ENCODE data around the gene CSH2.
"Not testable (repeated sequence)": the region's sequence is repeated elsewhere in the genome, so short reads cannot be mapped to it uniquely, and the experiment has no call there.

Gene CSH2

DNA sequence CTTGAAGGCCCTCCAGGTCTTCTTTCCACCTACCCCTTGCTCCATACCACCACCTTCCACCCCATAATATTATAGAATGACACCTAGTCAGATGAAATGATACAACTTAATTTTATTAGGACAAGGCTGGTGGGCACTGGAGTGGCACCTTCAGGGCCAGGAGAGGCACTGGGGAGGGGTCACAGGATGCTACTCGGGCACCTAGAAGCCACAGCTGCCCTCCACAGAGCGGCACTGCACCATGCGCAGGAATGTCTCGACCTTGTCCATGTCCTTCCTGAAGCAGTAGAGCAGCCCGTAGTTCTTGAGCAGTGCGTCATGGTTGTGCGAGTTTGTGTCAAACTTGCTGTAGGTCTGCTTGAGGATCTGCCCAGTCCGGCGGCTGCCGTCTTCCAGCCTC lies 21.3 kb upstream of the CSH2 start:
- FAIRE-seq = not testable (repeated sequence)

DNA sequence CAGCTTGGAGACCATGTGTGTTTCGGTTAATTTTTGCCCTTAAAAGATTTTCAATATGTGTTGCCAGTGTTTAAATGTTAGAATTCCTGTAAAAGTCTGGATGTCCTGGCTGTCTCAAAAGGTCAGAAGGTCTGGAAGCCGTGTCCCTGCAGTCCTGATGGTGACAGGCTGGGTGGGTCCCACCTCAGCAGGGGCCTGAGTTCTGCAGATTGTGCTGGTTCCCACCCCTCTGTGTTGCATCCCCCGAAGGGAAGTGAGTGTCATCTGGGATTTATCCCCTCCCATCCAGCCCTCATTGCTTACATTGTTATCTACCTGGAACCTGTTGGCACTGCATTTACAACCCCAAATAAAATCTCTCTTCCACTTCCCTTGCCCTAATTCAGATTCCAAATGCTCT lies 20.5 kb upstream of the CSH2 start:
- not testable (repeated sequence) for FAIRE-seq

DNA sequence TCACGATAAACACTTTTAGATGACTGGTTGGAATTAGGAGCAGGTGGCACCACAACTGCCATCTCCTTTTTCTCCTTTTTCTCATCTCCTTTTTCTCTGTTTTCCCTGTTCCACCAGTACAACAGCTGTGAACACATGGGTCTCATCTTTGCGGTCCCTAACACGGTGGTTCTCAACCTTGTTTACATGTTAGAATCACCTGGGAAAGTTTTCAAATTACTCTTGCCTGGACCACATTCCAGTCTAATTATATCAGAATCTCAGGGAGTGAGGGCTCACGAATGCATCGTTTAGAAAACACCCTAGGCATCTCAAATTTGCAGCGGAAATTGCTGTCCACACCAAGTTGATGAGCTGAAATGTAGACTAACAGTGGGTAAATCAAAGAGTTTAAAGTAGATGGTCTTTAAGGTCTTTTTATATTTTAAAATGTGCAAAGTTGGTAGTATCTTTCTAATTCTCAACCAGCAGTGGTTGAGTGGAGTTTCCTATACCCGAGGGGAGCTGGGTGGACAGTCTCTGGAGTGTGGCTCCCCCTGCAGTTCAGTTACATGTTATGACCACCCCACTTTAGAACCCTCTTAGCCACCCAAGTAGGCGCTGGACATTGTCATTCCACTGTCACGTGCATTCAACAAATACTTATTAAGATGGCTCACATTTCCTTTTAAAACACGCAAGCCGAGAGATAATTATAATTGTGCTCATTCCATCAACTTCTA lies 19.0 kb upstream of the CSH2 start:
- FAIRE-seq = not testable (repeated sequence)

DNA sequence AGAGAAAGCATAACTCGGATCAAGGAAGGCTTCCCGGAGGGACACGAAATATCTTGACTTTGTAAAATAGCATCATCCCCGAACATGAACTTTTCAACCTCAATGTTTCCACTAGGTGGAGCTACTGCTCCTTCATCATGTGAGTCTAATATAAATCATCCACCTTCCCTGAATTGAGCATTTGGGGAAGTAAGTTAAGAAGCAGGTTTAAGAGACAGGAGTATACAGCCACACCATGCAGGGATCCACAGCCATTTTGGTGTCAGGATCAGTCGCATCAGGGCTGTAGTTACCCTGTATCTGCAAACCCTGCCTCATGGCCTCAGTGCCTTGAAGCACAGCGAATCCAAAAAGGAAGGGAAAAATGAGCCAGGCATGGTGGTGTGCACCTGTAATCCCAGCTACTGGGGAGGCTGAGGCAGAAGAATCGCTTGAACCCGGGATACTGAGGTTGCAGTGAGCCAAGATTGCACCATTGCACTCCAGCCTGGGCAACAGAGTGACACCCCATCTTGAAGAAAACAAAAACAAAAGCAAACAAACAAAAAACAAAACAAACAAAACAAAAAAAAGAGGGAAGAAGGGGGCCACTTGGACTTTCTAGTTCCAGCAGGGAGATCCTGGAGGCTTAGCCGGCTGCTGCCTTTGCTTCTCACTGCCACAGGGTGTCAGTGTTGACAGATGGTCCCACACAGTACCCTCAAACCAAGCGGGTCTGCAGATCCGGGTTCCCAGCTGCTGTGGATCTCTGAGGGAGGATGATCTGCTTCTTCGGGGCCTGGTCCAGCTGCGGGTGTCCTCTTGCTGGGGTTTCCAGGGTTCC lies 15.8 kb upstream of the CSH2 start:
- FAIRE-seq = peak; percentile 72

DNA sequence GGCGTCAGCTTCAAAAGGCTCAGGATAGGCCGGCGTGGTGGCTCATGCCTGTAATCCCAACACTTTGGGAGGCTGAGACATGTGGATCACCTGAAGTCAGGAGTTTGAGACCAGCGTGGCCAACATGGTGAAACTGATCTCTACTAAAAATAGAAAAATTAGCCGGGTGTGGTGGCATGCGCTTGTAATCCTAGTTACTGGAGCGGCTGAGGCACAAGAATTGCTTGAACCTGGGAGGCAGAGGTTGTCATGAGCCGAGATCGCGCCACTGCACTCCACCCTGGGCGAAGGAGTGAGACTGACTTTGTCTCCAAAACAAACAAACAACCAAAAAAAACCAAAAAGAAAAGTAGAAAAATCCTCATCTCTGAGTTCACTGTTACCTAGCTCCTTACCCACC lies 11.6 kb upstream of the CSH2 start:
- not testable (repeated sequence) for FAIRE-seq

DNA sequence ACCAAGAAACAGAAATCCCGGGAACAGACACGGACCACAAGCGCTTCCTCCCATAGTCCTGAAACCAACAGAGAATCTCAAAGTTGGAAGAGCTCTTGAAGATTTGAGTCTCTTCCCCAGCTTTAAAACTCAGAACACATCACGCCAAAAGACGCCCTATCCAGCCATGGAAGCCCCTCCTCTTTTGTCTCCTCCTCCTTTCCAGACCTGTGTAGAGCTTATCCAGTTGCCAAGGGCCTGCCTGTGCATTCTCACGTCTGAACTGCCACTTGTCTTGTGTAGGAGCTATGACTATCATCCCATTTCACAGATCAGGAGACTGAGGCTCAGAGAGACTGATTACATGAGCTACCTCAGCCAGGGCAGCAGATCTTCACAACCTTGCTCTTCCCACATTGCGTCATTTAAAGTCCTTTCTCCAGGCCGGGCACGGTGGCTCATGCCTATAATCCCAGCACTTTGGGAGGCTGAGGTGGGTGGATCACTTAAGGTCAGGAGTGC lies 9.2 kb upstream of the CSH2 start:
- FAIRE-seq = not testable (repeated sequence)

DNA sequence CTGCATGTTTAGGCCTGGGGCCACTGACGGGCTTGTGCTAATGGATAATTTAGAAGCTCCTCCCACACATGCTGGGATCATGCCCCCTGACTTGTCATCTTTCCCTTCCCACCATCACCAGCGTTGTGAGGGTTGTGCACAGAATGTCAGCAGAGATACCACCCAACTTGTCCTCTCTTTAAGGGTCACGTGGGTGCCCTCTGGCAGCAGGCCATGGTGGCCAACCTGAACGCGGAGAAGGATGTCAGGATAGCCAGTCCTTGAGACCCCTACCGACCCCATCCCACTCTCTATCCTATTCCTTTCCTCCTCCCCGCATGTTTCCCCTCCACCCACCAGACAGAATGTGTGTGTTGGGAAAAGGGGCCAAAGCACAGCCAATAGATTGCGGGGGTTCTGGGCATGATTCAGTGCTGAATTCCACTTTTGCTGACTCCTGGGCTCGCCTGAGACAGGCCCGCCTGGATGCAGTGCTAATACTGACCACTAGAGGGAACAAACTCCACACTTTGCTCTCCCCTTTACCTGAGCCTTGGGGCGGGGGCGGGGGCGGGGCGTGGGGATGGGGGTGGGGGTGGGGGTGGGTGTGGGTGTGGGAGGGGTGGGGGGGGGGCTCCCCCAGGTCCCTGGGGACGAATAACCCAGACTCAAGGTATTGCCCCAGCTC lies 8.6 kb upstream of the CSH2 start, which contains the start of gene GH2:
Gene GH2 (minus strand): TSS at position 10 of the 667 bp plus-strand sequence. CDS start 143 bp downstream, outside the sequence.
- no peak for FAIRE-seq

DNA sequence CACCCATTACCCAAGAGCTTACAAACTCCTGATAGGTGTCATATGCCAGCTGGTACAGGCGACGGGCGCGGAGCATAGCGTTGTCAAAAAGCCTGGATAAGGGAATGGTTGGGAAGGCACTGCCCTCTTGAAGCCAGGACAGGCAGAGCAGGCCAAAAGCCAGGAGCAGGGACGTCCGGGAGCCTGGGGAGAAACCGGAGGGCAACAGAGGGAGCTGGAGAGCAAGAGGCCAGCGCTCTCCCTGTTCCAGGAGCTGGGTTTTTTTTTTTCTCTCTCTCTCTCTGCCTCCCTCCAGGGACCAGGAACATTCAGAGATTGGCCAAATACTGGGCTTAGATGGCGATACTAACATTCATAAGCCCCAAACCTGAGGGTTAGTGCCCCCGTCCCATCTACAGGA lies 7.9 kb upstream of the CSH2 start:
- FAIRE-seq = not testable (repeated sequence)

DNA sequence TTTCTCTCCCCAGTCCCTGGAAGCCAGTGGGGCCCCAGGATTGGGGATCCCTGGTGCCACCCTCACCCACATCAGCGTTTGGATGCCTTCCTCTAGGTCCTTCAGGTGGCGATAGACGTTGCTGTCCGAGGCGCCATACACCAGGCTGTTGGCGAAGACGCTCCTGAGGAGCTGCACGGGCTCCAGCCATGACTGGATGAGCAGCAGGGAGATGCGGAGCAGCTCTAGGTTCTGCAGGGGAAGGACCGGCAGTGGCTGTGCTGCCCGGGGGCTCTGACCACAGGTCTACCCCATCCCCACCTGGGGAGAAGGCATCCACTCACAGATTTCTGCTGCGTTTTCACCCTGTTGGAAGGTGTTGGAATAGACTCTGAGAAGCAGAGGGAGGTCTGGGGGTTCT lies 7.2 kb upstream of the CSH2 start:
- FAIRE-seq = no peak

DNA sequence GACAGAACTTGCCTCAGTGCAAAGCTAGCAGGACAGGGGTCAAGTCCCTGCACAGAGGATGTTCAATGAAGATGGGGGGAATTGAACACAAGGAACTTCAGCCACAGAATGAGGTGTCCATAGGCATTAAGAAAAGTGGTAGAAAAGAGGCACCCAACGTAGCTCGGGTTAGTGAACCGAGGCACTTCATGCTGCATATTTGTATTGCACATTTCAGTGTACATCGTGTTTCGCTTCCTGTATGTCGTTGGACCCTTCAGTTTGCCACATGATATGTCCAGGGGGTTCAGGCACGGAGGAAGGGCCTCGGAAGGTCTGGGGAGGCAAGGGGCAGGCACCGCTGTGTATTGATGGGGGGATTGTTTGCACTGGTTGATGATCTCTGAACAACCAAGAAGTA lies 4.9 kb upstream of the CSH2 start:
- not testable (repeated sequence) for FAIRE-seq

DNA sequence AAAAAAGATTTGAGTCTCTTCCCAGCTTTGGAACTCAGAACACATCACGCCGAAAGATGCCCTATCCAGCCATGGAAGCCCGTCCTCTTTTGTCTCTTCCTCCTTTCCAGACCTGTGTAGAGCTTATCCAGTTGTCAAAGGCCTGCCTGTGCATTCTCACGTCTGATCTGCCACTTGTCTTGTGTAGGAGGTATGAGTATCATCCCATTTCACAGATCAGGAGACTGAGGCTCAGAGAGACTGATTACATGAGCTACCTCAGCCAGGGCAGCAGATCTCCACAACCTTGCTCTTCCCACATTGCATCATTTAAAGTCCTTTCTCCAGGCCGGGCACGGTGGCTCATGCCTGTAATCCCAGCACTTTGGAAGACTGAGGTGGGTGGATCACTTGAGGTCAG lies 1.2 kb upstream of the CSH2 start:
- not testable (repeated sequence) for FAIRE-seq

DNA sequence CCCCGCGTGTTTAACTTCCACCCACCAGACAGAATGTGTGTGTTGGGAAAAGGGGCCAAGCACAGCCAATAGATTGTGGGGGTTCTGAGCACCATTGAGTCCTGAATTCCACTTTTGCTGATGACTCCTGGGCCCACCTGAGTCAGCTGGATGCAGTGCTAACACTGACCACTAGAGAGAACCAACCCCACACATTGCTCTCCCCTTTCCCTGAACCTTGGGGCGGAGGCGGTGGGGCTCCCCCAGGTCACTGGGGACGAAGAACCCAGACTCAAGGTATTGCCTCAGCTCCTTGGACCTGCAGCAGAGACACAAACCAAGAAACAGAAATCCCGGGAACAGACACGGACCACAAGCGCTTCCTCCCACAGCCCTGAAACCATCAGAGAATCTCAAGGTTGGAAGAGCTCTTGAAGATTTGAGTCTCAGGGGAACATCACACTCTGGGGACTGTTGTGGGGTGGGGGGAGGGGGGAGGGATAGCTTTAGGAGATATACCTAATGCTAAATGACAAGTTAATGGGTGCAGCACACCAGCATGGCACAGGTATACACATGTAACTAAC lies 667 bp upstream of the CSH2 start:
- FAIRE-seq = not testable (repeated sequence)

DNA sequence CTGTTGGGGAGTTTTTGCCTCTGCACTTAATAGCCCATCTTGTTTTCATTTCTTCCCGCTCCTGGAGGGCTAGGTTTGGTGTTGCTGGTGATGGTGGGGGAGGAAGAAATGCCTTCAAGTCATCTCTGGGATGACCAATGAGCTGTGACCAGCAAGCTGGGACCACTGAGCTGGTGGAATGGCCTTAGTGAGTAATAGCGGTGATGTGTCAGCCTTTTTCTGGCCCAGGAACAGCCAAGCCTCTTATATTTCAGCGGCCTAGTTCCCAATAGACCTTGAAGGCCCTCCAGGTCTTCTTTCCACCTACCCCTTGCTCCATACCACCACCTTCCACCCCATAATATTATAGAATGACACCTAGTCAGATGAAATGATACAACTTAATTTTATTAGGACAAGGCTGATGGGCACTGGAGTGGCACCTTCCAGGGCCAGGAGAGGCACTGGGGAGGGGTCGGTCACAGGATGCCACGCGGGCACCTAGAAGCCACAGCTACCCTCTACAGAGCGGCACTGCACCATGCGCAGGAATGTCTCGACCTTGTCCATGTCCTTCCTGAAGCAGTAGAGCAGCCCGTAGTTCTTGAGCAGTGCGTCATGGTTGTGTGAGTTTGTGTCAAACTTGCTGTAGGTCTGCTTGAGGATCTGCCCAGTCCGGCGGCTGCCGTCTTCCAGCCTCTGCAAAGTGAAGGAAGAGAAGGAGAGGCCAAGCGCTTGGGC lies 1.7 kb downstream of the CSH2 start:
- FAIRE-seq = not testable (repeated sequence)

DNA sequence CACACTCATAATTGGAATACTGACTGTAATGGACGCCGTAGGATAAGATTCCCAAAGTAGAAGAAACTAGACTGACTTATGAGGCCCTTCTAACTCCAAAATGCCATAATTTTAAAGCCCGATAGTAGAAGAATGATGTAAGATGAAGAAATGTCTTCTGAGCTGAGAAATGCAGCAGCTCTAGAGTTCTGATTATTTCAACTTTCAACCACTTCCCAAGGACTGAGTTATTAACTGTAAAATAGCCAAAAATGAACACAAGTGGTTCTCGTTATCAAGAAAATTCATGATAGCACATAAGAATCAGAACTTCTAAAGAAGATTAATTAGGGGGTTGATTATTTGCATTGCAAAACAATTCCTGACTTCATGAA lies 3.2 kb downstream of the CSH2 start:
- FAIRE-seq = not testable (repeated sequence)

DNA sequence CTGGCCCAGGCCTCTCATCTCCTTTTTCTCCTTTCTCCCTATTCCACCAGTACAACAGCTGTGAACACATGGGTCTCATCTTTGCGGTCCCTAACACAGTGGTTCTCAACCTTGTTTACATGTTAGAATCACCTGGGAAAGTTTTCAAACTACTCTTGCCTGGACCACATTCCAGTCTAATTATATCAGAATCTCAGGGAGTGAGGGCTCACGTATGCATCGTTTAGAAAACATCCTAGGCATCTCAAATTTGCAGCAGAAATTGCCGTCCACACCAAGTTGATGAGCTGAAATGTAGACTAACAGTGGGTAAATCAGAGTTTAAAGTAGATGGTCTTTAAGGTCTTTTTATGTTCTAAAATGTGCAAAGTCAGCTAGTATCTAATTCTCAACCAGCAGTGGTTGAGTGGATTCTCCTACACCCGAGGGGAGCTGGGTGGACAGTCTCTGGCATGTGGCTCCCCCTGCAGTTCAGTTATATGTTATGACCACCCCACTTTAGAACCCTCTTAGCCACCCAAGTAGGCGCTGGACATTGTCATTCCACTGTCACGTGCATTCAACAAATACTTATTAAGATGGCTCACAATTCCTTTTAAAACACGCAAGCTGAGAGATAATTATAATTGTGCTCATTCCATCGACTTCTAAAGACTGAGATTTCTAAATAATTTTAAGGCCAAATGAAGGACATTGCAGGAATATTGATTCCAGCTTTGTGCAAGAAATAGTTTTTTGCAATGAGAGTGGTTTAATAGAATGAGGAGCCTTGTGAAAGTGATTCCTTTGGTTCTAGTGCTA lies 3.8 kb downstream of the CSH2 start:
- FAIRE-seq = not testable (repeated sequence)

DNA sequence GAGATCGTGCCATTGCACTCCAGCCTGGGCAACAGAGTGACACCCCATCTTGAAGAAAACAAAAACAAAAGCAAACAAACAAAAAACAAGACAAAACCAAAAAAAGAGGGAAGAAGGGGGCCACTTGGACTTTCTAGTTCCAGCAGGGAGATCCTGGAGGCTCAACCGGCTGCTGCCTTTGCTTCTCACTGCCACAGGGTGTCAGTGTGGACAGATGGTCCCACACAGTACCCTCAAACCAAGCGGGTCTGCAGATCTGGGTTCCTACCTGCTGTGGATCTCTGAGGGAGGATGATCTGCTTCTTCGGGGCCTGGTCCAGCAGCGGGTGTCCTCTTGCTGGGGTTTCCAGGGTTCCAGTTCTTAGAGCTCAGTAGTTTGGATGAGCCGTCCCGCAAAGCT lies 6.9 kb downstream of the CSH2 start:
- FAIRE-seq = not testable (repeated sequence)

DNA sequence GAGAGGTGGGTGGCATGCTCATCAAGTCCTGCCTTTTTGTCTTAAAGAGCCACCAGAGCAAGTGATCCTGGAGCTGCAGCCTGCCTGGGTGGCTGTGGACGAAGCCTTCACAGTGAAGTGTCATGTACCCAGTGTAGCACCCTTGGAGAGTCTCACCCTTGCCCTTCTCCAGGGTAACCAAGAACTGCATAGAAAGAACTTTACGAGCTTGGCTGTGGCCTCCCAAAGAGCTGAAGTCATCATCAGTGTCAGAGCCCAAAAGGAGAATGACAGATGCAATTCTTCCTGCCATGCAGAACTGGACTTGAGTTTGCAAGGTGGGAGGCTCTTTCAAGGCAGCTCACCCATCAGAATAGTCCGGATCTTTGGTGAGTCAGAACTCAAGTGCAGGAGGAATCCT lies 14.2 kb downstream of the CSH2 start:
- no peak for FAIRE-seq

DNA sequence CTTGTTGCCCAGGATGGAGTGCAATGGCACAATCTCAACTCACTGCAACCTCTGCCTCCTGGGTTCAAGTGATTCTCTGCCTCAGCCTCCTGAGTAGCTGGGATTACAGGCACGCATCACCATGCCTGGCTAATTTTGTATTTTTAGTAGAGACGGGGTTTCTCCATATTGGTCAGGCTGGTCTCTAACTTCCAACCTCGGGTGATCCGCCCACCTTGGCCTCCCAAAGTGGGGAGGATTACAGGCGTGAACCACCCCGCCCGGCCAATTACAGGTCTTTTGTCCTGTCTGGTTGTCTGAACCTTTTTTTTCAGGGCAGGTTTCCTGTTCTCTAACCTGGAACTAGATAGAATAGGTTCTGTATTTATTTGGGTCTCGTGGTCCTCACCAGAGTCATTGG lies 17.1 kb downstream of the CSH2 start:
- FAIRE-seq = not testable (repeated sequence)

DNA sequence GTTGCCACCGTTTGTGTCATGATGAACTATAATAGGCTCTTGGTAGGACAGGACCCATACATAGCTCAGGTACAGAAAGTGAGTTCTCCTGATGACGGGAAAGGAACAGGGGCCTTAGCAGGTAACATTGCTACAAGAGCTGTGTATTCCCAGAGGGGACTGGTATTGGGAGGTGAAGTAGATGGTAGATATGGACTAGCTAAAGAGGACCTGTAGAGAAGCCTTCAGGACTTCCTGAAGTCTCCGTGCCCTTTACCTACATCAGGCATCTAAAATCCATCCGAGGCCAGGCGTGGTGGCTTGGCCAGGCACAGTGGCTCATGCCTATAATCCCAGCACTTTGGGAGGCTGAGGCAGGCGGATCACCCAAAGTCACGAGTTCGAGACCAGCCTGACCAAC lies 18.3 kb downstream of the CSH2 start:
- no peak for FAIRE-seq

DNA sequence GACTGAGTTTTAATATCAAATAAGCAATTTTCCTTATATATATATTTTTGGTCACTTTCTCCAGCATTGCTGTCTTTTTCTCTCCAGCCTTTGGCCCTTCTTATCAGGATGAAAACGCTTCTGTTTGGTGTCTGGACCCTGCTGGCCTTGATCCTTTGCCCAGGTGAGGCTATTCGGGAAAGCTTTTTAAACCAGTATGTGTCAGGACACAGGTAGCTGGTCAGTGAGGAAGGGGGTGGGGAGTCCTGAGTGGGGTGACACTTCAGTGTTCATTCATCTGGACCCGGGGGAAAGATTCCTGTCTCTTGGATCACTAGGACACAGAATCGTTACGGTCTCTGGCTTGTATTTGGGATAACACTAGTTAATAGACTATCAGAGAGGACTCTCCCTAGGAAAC lies 18.8 kb downstream of the CSH2 start:
- no peak for FAIRE-seq

DNA sequence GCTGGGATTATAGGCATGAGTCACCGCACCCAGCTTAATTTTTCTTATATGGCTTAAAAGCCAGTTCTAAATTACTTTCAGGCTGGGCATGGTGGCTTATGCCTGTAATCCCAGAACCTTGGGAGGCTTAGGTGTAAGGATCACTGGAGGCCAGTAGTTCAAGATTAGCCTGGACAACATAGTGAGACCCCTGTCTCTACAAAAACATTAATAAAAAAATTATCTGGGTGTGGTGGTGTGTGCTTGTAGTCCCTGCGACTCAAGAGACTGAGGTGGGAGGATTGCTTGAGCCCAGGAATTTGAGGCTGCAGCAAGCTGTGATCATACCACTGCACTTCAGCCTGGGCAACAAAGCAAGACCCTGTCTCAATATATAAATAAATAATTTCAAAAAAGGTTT lies 20.2 kb downstream of the CSH2 start:
- no peak for FAIRE-seq

DNA sequence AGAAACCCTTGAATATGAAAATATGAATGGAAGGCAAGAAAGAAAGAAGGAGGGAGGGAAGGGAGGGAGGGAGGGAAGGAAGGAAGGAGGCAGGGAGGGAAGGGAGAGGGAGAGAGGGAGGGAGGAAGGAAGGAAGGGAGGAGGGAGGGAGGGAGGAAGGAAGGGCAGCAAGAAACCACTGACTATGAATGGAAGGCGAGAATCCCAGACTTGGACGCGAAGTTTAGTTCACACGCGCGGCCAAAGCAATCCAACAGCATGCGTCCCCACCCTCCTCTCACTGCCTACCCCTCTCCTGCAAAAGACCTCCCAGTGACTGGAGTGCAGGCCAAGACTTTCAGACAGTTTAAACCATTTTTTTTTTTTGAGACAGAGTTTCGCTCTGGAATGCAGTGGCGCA lies 23.1 kb downstream of the CSH2 start:
- no peak for FAIRE-seq

Data from A204.1 (cell line).